NCI-H2196 treated with DMSO at 0.1 percent for 48 hours (cell line): ENCODE data around the gene NFAM1.

Experiments
- DNase-seq: peaks from one replicate; lab custom pipeline; 2025; ENCODE audit not compliant: unreplicated experiment; lab: John Stamatoyannopoulos, UW

Gene NFAM1

DNA sequence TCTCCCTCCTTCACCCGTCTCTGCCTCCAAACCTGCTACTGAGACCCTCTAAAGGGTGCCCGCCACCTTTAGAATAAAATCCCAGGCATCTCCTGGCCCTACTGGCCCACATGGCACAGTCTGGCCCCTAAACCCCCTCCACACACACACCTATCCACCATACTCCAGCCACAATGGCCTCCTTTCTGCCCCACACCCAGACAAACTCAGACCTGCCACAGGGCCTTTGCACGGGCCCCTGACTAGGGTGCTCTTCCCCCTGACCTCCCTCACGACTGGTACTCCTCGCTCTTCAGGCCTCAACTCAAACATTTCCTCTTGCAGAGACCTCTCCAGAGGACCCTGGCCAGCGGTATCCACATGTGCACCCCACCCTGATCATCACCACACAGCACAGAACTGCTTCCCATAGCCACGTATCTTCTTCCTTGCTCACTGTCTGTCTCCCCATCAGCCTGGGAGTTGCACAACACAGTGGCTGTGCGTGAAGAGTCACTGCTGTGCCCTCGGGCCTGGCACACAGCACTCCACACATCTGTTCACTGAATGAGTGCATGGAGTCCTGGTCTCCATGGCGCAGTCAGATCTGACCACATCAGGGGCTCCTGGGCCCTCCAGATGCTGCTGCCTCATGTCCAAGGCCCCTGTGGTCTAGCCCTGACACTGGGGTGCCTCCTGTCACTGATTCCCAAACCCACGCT is 95.5 kb downstream of the NFAM1 start:
- no peak for DNase-seq

DNA sequence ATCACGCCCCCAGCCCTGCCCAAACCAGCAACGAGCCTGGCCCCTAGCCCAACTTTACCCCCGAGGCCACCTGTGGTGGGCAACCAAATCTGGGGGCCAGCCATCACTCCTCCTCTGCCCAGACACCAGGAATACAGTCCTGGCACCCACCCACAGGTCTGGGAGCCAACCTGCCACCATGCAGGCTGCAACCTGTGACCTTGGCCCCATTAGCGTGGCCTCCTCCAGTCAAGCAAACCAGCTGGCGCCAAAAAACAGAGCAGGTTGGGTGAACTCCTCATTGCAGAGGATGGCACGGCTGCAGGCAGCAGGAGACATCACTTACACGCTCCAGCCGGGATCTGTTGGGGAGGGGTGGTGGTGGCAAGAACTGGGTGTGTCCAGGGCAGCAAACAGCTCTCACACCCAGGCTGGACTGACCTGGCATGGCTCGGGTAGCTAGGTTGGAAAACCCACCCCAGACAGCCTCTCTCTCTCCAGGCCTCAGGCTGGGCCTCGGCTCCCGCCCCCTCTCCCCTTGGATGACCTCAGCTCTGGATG is 96.3 kb downstream of the NFAM1 start:
- no peak for DNase-seq

DNA sequence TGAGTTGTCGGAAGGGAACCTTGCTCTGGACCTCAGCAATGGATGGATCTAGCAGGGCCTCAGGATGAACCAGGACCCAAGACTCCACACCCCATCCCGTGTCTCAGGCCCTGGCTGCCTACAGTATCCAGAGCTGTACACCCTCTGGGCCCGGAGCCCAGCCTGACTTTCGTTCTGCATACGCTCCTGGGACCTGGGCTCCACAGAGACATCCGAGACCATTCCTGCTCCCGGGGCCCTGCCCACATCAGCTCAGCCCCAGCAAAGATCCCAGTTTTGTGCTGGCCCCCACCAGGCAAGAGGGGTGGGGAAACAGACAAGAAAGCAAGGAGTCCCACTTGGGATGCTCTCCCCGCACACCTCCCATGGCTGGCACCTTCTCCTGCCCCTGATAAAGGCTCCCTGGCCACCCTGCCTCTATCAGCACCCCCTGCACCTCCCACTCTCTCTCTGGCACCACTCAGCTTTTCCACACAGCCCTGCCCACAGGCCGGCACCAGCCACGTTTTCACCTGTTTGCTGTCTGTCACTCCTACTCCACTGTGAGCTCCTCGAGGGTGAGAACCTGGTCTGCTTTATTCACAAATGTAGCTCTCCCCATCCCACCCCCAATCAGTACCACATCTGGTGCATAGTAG is 97.2 kb downstream of the NFAM1 start:
- DNase-seq: no peak

DNA sequence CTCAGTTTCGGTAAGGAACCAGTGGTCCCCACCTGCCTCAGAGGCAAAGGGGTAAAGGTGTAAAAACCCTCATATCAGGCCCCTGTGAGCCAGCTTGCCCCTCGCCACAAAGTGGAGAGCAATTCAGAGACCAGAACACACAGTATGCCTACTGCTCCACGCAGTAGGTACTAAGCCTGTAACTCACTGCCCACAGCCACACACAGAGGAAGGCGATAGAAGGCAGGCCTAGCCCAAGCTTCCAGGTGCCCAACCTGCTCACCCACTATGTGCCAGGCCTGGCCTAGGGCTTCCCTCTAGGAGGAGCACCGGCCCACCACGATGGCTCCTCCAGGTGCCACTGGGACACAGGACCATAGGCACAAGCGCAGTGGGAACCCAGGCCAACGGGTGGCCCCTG is 98.7 kb downstream of the NFAM1 start:
- no peak for DNase-seq

DNA sequence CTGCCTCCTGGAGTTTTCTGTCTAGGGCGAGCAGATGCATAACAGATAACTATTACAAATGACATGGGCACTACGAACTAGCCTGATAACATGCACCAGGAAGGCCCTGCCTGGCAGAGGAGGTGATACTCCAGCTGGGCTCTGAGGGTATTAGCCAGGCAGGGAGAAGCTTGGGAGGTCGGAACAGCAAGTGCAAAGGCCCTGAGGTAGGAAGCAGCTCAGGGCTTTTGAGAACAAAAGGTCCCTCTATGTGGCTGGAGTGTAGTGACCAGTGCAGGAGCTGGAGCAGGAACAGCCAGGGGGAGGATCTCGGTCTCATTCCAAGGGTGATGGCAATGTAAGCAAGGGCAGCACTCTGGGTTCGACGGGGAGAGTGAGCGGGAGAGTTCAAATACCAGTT is 100.1 kb downstream of the NFAM1 start:
- no peak for DNase-seq

DNA sequence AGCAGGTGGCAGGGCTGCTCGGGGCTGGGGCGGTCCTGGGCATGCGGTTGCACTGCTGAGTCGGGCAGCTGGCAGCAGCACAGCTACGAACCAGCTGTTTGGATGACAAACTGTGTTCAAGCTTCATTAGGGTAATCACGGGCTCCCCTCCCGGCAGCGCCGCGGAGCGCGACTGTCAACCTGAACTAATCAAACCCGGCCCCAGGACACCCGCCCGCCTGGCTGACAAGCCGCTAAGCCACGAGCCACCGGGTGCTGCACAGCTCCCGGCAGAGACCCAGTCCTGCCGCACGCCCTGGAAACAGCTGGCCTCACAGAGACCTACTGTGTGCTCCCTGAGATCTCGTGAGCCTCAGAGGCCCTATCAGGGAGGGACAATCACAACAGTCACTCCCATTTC is 101.2 kb downstream of the NFAM1 start:
- DNase-seq: no peak
